Activated naive CD4-positive, alpha-beta T cell treated with anti-CD3 and anti-CD28 coated beads, Interleukin-2, amount 10 ng/mL, durations not matched to agents 7 days and 5 days (primary cell): Measurements from ENCODE around the gene CA10.

Experiments
- CTCF ChIA-PET: fragments of 350-600 bp; sonication (Branson Sonifier 250); formaldehyde crosslinking; loops from one replicate; lab custom pipeline; 2021; ENCODE audit warnings: antibody characterized with exemption; lab: Charles Lee
- DNase-seq: peaks from one replicate; pipeline ENCODE4 v3.0.0-alpha.2; 2020
- H3K27ac Mint-ChIP-seq: one replicate; pipeline ENCODE4 v1.8.0; 2021; ENCODE audit warnings: mild to moderate bottlenecking, moderate library complexity, mixed read lengths
- H3K27me3 Mint-ChIP-seq: one replicate; pipeline ENCODE4 v1.8.0; 2021; ENCODE audit warnings: mild to moderate bottlenecking, mixed read lengths
- H3K36me3 Mint-ChIP-seq: one replicate; pipeline ENCODE4 v1.8.0; 2021; ENCODE audit warnings: mixed read lengths
- H3K4me1 Mint-ChIP-seq: one replicate; pipeline ENCODE4 v1.8.0; 2021; ENCODE audit warnings: mixed read lengths
- H3K4me3 Mint-ChIP-seq: one replicate; pipeline ENCODE4 v1.8.0; 2021; ENCODE audit warnings: mild to moderate bottlenecking, moderate library complexity, mixed read lengths
- H3K9me3 Mint-ChIP-seq: one replicate; pipeline ENCODE4 v1.8.0; 2021; ENCODE audit warnings: mixed read lengths

The CA10 gene

DNA sequence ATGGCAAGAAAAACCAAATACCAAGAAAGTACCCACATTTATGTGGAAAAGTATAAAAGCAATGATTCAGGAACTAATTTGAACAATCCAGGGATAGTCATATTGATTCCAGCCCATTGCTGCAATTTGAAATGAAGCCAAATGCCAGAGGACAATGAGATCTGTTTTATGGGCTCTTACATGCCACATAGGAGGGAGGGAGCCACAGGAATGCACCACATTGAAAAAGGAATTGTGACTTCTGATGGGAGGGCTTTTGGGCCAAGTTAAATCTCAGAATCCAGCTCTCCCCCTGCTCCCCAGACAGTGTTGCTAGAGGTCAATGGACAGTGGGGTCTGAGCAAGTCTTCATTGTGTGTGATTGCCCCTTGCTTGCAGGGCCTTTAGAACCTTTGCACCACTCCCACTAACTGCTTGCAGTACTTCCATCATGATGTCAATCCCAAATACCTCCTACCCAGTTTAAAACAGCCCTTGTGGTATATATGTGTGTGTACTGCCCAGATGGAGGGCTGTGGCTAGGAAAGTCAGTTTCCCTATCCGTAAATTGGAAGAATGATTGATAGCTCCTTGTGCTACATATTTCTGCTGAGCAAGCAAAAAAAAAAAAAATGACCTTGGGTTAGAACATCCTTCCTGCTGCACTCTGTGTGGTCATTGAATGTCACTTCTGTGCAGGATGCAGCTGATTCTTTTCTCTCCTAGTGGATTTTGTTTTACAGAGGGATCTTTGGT is 491.4 kb downstream of the CA10 start:
- H3K27ac Mint-ChIP-seq: peak overlapping the region; percentile 64
- H3K4me3 Mint-ChIP-seq: no peak overlapping the region
- no peak for DNase-seq
- H3K9me3 Mint-ChIP-seq: peaks cover 2% of the 10 kb centered on the region
- CTCF ChIA-PET: no interaction called here
- H3K4me1 Mint-ChIP-seq: no peaks in the 10 kb centered on the region
- no peaks in the 10 kb centered on the region for H3K36me3 Mint-ChIP-seq
- H3K27me3 Mint-ChIP-seq: no peaks in the 10 kb centered on the region

DNA sequence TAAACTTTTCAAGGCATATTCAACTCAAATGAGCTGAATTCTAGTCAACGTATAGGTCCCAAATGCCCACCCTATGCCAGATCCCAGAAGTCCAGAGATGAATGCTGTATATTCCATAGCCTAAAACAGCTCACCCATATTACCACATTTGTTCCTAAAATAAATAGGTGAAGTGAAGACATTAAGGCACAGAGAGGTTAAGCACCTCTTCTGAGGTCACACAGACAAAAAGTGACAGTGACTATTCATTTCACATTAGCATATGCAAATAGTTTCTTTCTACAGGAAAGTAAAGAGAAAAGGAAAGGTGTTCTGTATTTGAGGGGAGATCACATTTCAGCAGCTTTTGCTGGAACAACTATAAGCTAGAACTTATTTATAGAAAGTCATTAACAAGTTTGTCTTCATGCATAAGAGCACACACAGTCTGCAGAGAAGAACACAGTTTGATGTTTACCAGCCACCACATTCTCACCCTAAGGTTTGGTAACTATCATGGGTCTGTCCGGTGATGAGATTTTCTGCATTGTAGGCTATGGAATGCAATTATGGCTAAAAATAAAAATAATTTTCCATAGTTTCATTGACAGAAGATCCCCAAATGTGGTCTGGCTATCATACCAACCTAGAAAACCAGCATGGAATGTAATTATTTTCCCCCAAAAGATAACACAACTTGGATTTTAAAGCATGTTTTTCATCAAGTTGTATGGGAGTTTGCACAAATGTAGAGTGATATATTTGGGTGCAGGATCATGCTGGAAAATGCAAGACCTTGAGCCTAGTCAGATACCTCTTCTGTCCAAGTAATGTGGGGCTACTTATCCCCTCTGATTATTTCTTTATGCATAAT is 496.1 kb downstream of the CA10 start:
- no peak overlapping the region for H3K4me3 Mint-ChIP-seq
- H3K27me3 Mint-ChIP-seq: peaks cover under 1% of the 10 kb centered on the region
- H3K27ac Mint-ChIP-seq: no peak overlapping the region
- CTCF ChIA-PET: no interaction called here
- DNase-seq: no peak
- no peaks in the 10 kb centered on the region for H3K4me1 Mint-ChIP-seq
- H3K9me3 Mint-ChIP-seq: no peaks in the 10 kb centered on the region
- no peaks in the 10 kb centered on the region for H3K36me3 Mint-ChIP-seq

- Mint-ChIP-seq H3K36me3 (no peaks in the 10 kb centered on the region), H3K9me3 (no peaks in the 10 kb centered on the region), H3K4me1 (no peaks in the 10 kb centered on the region), H3K4me3 (no peak overlapping the region), H3K27ac (no peak overlapping the region), H3K27me3 (peaks cover 4% of the 10 kb centered on the region)
- CTCF ChIA-PET: no interaction called here
- no peak for DNase-seq
Measured at GRCh38 chr17:51661403-51661802, 497.1 kb downstream of the CA10 start.

DNA sequence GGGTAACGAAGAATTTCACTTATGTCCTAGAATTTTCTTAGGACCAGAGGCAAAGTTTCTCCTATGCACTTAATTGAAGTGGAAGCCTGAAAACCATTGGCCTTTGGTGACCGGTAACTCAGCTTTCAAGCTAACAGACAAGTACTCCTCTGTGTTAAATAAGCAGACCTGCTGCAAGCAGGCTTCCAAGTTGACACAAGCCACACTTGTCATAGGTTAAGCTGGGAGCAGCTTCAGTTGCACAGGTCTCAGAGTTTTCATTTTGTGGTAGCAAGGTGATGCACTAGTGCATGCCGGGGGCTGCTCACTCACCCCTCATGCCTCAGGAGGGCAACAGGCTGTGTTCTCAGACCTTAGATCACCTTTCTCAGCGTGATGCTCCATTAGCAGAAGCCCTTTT is 498.2 kb downstream of the CA10 start:
- Mint-ChIP-seq H3K27ac (no peak overlapping the region), H3K36me3 (no peaks in the 10 kb centered on the region), H3K4me1 (no peaks in the 10 kb centered on the region), H3K4me3 (no peak overlapping the region), H3K9me3 (no peaks in the 10 kb centered on the region), H3K27me3 (peaks cover 7% of the 10 kb centered on the region)
- DNase-seq: no peak
- CTCF ChIA-PET: no interaction called here

DNA sequence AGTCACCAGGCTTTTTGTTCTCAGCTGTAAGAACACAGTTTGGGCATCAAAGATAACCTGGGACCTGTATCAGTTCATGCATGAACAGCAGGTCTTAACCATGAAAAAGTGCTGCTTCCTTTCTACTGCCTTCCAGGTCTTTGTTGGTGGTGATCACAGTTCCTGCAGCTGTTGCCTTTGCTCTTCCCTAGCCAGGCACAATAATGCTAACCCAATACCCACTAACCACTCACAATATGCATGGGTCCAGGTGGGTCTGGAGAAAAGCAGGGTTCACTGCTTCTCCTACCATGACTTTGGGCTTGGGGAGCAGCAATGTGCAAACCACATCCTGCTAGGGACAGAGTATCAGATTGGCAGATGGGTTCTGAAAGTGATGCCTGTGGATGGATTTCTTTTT is 501.3 kb downstream of the CA10 start:
- H3K9me3 Mint-ChIP-seq: no peaks in the 10 kb centered on the region
- DNase-seq: no peak
- no peak overlapping the region for H3K4me3 Mint-ChIP-seq
- CTCF ChIA-PET: no interaction called here
- H3K27ac Mint-ChIP-seq: no peak overlapping the region
- peaks cover 15% of the 10 kb centered on the region for H3K27me3 Mint-ChIP-seq
- no peaks in the 10 kb centered on the region for H3K4me1 Mint-ChIP-seq
- H3K36me3 Mint-ChIP-seq: no peaks in the 10 kb centered on the region

- no peak for DNase-seq
- Mint-ChIP-seq H3K4me1 (no peaks in the 10 kb centered on the region), H3K27ac (no peak overlapping the region), H3K9me3 (no peaks in the 10 kb centered on the region), H3K36me3 (no peaks in the 10 kb centered on the region), H3K4me3 (no peak overlapping the region), H3K27me3 (peaks cover 15% of the 10 kb centered on the region)
- CTCF ChIA-PET: interaction anchor here (1.3 kb wide), 1 partner anchor 20 kb away, joined by 5 read pairs; no protein-coding TSS in a partner anchor
Measured at GRCh38 chr17:51653878-51654277, 504.6 kb downstream of the CA10 start.

- Mint-ChIP-seq H3K36me3 (no peaks in the 10 kb centered on the region), H3K27ac (no peak overlapping the region), H3K4me1 (no peaks in the 10 kb centered on the region), H3K27me3 (peaks cover 15% of the 10 kb centered on the region), H3K9me3 (no peaks in the 10 kb centered on the region), H3K4me3 (no peak overlapping the region)
- CTCF ChIA-PET: no interaction called here
- DNase-seq: no peak
Measured at GRCh38 chr17:51652529-51652928, 506.0 kb downstream of the CA10 start.

DNA sequence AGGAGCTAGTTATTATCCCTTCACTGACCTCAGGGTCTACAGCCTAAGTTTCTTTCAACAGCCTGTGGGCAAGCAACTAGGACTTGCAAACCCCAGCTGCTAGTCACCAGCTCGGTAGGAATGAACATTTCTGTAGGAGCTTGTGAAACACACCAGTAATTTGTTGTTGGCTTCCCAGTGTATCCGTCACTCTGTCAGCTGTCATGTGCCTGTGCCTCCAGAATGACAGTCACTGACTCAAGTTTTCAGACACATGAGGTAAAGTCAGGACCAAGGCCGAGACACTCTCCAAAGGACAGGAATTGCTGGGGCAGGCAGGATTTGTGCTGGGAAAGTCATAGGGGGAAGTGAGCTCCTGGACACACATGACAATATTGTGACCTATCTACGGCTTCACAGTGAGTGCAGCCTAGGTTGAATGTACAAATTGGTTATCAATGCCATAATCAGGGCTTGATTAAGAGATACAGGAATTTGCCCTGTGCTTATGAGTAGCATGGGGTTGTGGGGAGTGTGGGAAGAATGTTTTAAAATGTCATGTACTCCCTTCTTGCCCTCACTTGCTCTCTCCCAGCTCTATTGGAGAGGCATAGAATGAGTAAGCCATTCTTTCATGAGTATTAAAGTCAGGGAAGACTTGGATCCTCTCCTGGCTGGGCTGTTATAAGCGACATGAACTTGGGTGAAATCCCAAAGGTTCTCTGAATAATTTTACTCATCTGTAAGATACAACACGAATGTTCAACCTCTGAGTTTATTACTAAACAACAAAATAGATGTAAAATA is 506.8 kb downstream of the CA10 start:
- Mint-ChIP-seq H3K27me3 (peaks cover 17% of the 10 kb centered on the region), H3K9me3 (no peaks in the 10 kb centered on the region), H3K4me1 (no peaks in the 10 kb centered on the region), H3K27ac (no peak overlapping the region), H3K36me3 (no peaks in the 10 kb centered on the region), H3K4me3 (no peak overlapping the region)
- DNase-seq: no peak
- CTCF ChIA-PET: interaction anchor here (1.7 kb wide), 1 partner anchor 11 kb away, joined by 7 read pairs; no protein-coding TSS in a partner anchor

DNA sequence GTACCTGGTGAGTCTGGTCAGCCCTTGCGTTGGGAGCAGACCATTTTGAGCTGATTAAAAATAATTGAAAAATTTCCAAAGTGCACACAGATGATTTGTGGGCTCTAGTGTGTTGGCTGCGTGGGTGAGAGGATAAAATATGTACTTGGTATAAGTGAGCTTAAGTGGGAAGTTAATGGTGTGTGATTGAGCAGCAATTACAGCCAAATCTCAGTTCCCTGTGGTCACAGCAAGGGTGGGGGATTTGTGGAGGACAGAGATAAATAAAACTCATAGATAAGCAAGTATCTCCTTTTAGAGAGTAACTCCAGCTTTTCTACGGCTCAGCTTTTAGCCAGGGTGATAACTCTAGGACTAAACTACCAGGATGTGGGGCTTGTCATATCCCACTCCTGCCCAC is 507.7 kb downstream of the CA10 start:
- Mint-ChIP-seq H3K9me3 (no peaks in the 10 kb centered on the region), H3K27me3 (peaks cover 18% of the 10 kb centered on the region), H3K27ac (no peak overlapping the region), H3K4me1 (no peaks in the 10 kb centered on the region), H3K4me3 (no peak overlapping the region), H3K36me3 (no peaks in the 10 kb centered on the region)
- CTCF ChIA-PET: interaction anchor here (1.7 kb wide), 1 partner anchor 10 kb away, joined by 7 read pairs; no protein-coding TSS in a partner anchor
- DNase-seq: no peak

DNA sequence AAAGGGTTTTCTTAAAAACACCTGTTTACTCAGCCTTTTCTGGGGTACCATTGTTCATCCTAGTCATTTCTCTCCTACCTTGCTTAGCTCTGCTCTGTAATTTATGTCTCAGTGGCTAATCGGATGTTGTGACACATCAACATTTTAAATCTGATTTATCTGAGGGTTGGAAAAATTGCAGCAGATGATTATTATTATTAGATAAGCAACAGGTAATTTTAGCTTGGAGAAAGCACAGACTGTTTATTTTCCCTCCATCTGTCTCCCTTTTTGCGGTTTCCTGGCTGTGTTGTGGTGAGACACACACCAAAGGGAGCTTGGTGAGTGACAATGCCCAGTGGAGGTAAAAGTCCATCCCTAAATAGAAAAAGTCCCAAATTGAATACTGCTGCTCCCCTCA is 508.3 kb downstream of the CA10 start:
- Mint-ChIP-seq H3K4me3 (no peak overlapping the region), H3K27ac (no peak overlapping the region), H3K36me3 (no peaks in the 10 kb centered on the region), H3K4me1 (no peaks in the 10 kb centered on the region), H3K27me3 (peaks cover 17% of the 10 kb centered on the region), H3K9me3 (no peaks in the 10 kb centered on the region)
- DNase-seq: no peak
- CTCF ChIA-PET: interaction anchor here (1.7 kb wide), 1 partner anchor 9 kb away, joined by 7 read pairs; no protein-coding TSS in a partner anchor

DNA sequence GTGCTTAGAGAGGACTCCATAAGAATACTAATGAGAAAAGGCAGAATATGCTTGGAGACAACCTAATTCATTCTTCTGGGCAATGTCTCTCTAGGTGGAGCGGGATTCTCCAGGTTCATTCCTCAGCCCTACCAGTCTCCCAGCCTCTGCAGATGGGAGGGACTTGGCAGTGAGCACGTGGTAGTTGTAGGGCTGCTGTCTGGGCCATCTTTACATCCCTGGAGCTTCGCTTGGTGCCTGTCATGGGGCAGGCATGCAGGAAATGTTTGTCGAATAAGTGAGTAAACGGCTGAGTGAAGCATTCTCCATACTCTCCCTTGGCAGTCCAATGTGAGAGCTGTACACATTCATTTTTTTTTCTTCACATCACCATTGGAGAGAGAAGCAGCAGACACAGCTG is 510.7 kb downstream of the CA10 start:
- CTCF ChIA-PET: no interaction called here
- H3K27ac Mint-ChIP-seq: no peak overlapping the region
- H3K9me3 Mint-ChIP-seq: no peaks in the 10 kb centered on the region
- no peaks in the 10 kb centered on the region for H3K36me3 Mint-ChIP-seq
- no peak for DNase-seq
- H3K4me1 Mint-ChIP-seq: no peaks in the 10 kb centered on the region
- H3K4me3 Mint-ChIP-seq: no peak overlapping the region
- H3K27me3 Mint-ChIP-seq: peaks cover 18% of the 10 kb centered on the region

- H3K27me3 Mint-ChIP-seq: peaks cover 14% of the 10 kb centered on the region
- no peak overlapping the region for H3K27ac Mint-ChIP-seq
- H3K4me1 Mint-ChIP-seq: no peaks in the 10 kb centered on the region
- no peak overlapping the region for H3K4me3 Mint-ChIP-seq
- no peak for DNase-seq
- CTCF ChIA-PET: no interaction called here
- no peaks in the 10 kb centered on the region for H3K36me3 Mint-ChIP-seq
- H3K9me3 Mint-ChIP-seq: no peaks in the 10 kb centered on the region
Measured at GRCh38 chr17:51647067-51647466, 511.4 kb downstream of the CA10 start.

- H3K4me3 Mint-ChIP-seq: no peak overlapping the region
- CTCF ChIA-PET: no interaction called here
- H3K27me3 Mint-ChIP-seq: peaks cover 14% of the 10 kb centered on the region
Measured at GRCh38 chr17:51646539-51646938, 512.0 kb downstream of the CA10 start.

GRCh38 chr17:51645056-51645455 is 513.5 kb downstream of the CA10 start:
- Mint-ChIP-seq H3K9me3 (no peaks in the 10 kb centered on the region), H3K4me3 (no peak overlapping the region), H3K27ac (no peak overlapping the region), H3K27me3 (peaks cover 14% of the 10 kb centered on the region), H3K36me3 (no peaks in the 10 kb centered on the region), H3K4me1 (no peaks in the 10 kb centered on the region)
- CTCF ChIA-PET: no interaction called here
- no peak for DNase-seq

More at GRCh38 chr17:51646539-51646938, 512.0 kb downstream of the CA10 start:
- no peak for DNase-seq
- Mint-ChIP-seq H3K27ac (no peak overlapping the region), H3K4me1 (no peaks in the 10 kb centered on the region), H3K9me3 (no peaks in the 10 kb centered on the region), H3K36me3 (no peaks in the 10 kb centered on the region)
